SU-DHL-6 (cell line): ENCODE data around the gene INTS3.

ENCODE experiments used
- CTCF ChIP-seq: fragments of 200-600 bp; sonication (generic); IDR thresholded peaks from one replicate; pipeline ENCODE4 v1.5.1; 2017; ENCODE audit warnings: antibody characterized with exemption, mild to moderate bottlenecking, low read length, moderate library complexity; ENCODE audit not compliant: insufficient read depth, poor library complexity, severe bottlenecking
- EZH2phosphoT487 ChIP-seq: fragments of 200-600 bp; sonication (generic), shearing (Covaris generic); conservative IDR thresholded peaks from 2 replicates; pipeline ENCODE4 v1.6.1; 2018; ENCODE audit warnings: mild to moderate bottlenecking, antibody characterized with exemption, low read length, moderate library complexity, mixed read lengths

- TF ChIP-seq CTCF, result no peak
- TF ChIP-seq EZH2phosphoT487, result no peak
Measured at GRCh38 chr1:153684892-153685291, 43.0 kb upstream of the INTS3 start.
